ENCODE measurements around the gene AUNIP.

The AUNIP gene

DNA sequence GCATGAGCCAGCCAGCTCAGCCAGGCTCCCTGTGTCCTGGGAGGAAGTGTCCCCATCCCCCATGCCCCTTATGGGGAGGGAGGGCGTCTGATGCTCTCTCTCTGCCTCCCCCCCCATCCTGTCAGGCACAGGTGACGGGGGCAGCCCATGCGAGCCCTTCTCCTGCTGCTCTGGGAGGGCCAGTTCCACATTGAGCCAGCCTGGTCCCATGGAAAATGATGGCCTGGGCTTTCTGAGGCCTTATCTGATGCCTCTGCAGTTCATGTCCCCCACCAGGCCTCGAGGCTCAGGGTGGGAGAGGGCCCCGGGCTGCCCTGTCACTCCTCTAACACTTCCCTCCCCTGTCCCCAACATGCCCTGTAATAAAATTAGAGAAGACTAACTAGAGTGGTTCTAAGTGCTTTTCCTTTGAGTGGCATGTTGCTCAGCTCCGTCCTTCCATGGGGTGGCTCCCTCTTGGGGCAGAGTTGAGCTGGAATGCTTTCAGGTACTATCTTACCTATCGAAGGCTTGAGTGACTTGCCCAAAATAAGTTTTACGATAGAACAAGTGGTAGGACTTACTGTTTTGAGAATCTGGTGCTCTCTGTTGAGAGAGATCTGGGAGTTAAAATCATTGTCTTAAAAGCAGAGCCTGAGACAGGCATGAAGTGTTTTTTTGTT is 41.3 kb downstream of the AUNIP start:
- H3K4me3 ChIP-seq (ENCODE audit: low read depth, low read length): no peak overlapping the region
- DNase-seq (ENCODE audit: low read depth, low spot score): no peak
- TF ChIP-seq, protein P1, sequence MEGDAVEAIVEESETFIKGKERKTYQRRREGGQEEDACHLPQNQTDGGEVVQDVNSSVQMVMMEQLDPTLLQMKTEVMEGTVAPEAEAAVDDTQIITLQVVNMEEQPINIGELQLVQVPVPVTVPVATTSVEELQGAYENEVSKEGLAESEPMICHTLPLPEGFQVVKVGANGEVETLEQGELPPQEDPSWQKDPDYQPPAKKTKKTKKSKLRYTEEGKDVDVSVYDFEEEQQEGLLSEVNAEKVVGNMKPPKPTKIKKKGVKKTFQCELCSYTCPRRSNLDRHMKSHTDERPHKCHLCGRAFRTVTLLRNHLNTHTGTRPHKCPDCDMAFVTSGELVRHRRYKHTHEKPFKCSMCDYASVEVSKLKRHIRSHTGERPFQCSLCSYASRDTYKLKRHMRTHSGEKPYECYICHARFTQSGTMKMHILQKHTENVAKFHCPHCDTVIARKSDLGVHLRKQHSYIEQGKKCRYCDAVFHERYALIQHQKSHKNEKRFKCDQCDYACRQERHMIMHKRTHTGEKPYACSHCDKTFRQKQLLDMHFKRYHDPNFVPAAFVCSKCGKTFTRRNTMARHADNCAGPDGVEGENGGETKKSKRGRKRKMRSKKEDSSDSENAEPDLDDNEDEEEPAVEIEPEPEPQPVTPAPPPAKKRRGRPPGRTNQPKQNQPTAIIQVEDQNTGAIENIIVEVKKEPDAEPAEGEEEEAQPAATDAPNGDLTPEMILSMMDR (IDR thresholded peaks at IDR 0.05; ENCODE audit: low read depth, low read length): no peak
- in situ Hi-C loops (cut with HindIII; ENCODE audit: low sequenced_read_pairs): no loop called here

DNA sequence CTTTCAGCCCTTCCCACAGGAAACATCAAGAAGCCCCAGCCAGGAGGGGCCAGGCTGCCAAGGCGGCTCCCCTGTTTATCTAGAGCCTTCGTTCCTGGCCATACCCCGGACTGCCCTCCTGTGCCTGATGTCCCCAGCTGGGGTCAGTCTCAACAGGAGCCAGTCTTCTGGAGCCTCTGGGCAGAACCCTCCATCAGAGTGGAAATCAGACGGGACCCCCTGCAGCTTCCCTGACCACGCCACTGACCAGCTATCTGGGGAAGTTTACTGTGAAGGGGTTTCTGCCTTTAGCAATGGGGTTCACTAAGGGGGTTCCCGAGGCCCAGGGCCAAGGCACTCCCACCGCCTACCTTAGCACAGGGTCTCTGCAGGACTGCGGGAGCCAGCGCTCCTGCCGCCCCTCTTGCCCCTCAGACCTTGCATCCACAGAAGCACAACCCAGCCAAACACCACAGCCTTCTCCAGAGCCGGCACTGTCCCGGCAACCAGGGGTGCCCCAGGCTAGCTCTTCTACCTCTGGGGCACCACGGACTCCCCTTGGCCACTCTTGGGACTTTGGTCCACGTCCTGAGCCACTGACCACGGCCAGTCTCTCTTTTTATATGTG is 43.0 kb downstream of the AUNIP start:
- no peak overlapping the region for H3K4me3 ChIP-seq (ENCODE audit: low read depth, low read length)
- in situ Hi-C loops (cut with HindIII; ENCODE audit: low sequenced_read_pairs): no loop called here
- TF ChIP-seq, protein P1 (IDR thresholded peaks at IDR 0.05; ENCODE audit: low read depth, low read length): no peak
- no peak for DNase-seq (ENCODE audit: low read depth, low spot score)

- TF ChIP-seq, protein P1 (IDR thresholded peaks at IDR 0.05; ENCODE audit: low read depth, low read length): no peak
Observed at GRCh38 chr1:25815208-25816111, 43.8 kb downstream of the AUNIP start.

GRCh38 chr1:25814549-25815087 is 44.6 kb downstream of the AUNIP start:
- TF ChIP-seq, protein P1 (IDR thresholded peaks at IDR 0.05; ENCODE audit: low read depth, low read length): no peak
- in situ Hi-C loops (cut with HindIII; ENCODE audit: low sequenced_read_pairs): no loop called here
- DNase-seq (ENCODE audit: low read depth, low spot score): no peak

More at GRCh38 chr1:25815208-25816111, 43.8 kb downstream of the AUNIP start:
- DNase-seq (ENCODE audit: low read depth, low spot score): no peak
- in situ Hi-C loops (cut with HindIII; ENCODE audit: low sequenced_read_pairs): no loop called here
- H3K4me3 ChIP-seq (ENCODE audit: low read depth, low read length): no peak overlapping the region

DNA sequence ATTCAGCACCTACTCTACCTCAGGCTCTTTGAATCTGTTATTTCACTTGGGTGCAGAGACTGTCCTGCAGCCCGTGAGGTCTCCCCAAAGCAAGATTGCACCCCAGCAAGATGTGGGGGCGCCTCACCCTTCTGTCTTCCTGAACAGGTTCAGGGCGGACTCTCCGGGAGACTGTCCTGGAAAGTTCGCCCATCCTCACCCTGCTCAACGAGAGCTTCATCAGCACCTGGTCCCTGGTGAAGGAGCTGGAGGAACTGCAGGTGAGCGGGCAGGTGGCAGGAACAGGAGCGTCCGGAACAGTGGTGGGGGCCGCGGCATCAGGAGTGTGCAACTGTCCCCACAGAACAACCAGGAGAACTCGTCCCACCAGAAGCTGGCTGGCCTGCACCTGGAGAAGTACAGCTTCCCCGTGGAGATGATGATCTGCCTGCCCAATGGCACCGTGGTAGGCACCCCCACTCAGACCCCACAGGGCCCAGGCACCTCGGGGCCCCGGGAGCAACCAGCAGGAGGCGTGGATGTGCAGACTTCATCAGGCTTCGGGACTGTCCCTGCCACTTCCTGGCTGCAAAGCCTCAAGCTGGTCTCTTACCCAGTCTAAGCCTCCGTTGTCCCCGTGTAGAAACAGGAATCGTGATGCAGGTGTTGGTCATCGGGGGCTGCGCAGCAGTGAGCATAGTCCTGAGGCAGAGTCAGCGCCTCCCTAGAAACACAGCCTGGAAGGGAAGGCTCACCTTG is 45.4 kb downstream of the AUNIP start:
- no peak for DNase-seq (ENCODE audit: low read depth, low spot score)
- in situ Hi-C loops (cut with HindIII; ENCODE audit: low sequenced_read_pairs): no loop called here
- no peak overlapping the region for H3K4me3 ChIP-seq (ENCODE audit: low read depth, low read length)
- TF ChIP-seq, protein P1 (IDR thresholded peaks at IDR 0.05; ENCODE audit: low read depth, low read length): no peak

More at GRCh38 chr1:25814549-25815087, 44.6 kb downstream of the AUNIP start:
- no peak overlapping the region for H3K4me3 ChIP-seq (ENCODE audit: low read depth, low read length)
